HG03103 (cell line): ENCODE measurements around the gene ZEB1.
"Not testable (repeated sequence)": the region's sequence is repeated elsewhere in the genome, so short reads cannot be mapped to it uniquely, and the experiment has no call there.

Source experiments
- ATAC-seq: cut with Tn5 transposase; IDR thresholded peaks from one replicate; pipeline ENCODE4 v1.9.1; 2021; ENCODE audit warnings: low read depth; ENCODE audit not compliant: unreplicated experiment

The ZEB1 gene

GRCh38 chr10:31362023-31362641, 43.1 kb downstream of the ZEB1 start:
- ATAC-seq = no peak

DNA sequence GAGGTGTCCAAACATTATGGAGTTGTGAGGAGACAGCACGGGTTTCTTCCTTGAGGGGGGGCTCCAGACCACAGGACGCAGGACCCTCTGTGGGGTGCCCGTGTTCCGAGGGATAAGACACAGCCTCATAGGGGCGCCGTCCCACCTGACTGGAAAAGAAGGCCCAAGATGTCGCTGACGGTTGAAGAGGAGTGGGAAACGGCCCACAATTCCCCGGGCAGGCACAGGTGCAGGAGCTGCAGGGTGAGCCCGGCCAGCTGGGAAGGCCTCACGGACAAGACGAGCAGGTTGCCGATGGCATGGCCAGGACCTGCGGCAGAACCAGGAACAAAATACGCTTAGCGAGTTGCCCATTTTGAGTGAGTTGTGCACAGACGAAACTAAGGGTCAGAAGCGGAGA, 44.7 kb downstream of the ZEB1 start:
- ATAC-seq = not testable (repeated sequence)

DNA sequence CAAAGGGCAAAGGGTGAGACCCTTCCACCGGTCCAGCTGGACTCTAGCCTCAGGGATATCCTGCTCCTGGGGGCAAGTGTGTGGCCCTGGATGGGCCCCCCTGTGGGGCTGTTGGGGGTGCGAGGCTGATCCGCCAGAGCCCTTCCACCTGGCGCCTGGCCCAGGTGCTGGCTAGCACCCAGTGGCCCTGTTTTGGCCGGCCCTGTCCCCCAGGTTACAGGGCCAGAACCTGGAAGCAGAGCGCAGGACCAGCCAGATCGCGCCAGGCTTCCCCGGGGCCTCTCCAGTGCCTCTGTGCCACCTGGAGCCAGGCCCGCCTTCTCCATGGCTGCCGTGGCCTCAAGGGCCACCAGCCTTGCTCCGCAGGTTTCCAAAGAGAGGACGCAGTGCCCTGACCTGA, 45.2 kb downstream of the ZEB1 start:
- not testable (repeated sequence) for ATAC-seq

DNA sequence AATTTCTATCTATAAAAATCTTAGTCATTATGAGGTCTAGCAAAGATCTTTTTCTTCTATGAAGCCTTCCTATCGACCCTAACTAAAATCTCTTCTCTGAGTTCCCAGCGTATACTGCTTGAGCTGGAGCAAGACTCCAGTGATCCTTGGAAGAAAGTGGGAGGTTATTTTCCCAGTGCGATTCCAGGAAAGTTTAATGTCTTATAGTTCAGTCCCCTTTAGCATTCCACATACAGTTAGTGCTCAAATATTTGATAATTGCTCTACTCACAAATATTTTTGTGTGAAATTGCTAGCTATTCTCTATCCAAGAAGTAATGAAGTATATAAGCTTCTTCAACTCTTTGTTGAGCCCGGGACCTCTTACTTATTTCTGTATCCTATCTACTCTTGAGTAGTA, 47.7 kb downstream of the ZEB1 start:
- no peak for ATAC-seq

GRCh38 chr10:31368724-31369123, 49.7 kb downstream of the ZEB1 start:
- ATAC-seq = no peak

DNA sequence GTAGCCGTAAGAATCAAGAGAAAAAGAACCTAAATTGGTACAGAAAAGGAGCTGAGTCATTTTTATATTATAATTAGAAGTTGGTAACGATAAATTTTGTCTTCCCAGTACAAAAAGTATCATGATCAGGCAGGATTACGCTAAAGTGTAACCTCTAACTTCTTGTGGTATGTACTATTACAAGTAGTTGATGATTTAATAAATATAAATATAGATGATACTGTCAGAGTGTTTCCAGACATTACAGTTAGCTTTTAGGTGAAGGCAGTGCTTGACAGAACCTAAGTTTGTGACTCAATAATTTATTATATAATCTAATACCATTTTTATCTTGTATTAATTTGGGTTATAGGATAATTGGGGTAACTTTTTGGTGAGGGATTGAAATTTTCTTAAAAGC, 53.4 kb downstream of the ZEB1 start:
- ATAC-seq = no peak

DNA sequence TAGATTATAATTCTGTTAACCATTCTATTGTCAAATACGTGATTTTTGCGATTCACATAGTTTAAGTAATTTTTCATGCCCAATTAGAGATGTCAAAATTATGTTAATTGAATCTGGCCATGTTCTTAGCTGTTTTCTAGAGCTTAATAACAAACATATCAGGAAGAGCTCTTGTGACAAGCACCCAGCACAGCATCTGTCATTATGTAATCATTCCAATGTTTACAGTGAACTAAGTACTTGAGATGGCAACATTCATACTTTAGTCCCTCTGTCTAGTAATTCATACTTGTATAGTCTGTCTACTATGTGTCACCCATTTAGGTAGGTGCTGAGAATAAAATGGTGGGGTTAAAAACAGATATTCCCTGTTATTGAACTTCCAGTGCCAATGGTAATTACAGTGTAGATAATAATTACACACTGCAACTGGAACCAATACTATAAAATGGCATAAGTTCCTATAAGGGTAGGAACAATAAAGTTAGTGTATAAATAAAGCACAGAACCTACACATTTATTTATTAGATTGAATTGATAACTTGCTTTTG, 55.2 kb downstream of the ZEB1 start:
- ATAC-seq = no peak

- ATAC-seq = no peak
Measured at GRCh38 chr10:31381171-31381570, 62.2 kb downstream of the ZEB1 start.

- no peak for ATAC-seq
Measured at GRCh38 chr10:31381766-31382316, 62.8 kb downstream of the ZEB1 start.

GRCh38 chr10:31383810-31384588, 65.0 kb downstream of the ZEB1 start:
- ATAC-seq = peak; percentile 95

- ATAC-seq = peak; percentile 26
Measured at GRCh38 chr10:31384589-31384949, 65.6 kb downstream of the ZEB1 start.

DNA sequence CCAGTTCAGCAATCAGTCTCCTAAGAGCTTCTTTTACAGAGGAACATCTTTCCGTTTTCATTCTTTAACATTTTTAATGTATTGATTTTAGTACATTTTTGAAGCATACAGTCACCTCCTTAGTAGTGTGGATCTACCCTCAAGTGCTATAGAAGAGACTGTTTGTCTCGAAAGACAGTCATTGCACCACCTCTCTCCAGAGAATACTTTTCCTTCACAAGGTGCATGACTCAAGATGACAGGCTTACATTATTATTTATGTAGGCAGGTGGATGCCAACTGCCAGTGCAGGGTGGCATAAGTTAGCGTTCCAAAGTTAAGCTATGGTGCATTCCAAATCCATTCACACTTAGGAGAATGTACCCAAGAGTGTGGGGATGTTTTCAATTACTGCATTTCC, 71.8 kb downstream of the ZEB1 start:
- ATAC-seq = no peak

- no peak for ATAC-seq
Measured at GRCh38 chr10:31393844-31394243, 74.8 kb downstream of the ZEB1 start.

DNA sequence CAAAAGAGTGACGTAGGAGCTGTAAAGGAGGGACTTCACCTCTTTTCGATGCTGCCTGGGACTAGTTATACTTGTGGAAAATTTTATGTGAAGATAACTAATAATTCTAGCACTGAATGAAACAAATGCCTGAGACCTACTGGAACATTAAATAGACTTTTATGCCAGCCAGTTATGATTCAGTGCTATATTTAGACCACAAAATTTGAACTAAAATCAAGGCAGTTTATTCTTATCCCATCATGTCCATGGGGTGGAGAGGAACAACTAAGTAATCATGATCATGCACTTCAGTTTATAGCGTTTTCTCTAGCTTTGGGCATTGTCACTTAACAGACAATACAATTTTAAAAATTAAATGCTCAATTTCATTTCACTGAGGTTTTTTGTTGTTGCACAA, 76.7 kb downstream of the ZEB1 start:
- no peak for ATAC-seq

DNA sequence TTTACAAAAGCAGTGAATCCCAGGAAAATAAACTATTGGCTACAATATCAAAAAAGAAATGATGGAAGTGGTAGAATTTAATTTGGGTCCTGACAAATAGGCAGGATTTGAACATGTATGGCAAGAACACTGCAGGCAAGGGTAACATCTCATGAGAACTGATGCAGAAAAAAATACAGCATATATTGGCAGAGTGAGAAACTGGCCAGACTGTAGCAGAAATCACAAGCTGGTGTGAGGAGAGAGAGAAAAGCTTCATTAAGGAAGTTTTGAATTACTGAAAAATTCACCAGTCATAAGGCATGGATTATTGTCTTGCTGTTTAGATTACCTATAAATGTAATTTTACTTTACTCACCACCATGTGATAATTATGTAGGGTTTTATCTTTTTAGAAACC, 77.4 kb downstream of the ZEB1 start:
- no peak for ATAC-seq

DNA sequence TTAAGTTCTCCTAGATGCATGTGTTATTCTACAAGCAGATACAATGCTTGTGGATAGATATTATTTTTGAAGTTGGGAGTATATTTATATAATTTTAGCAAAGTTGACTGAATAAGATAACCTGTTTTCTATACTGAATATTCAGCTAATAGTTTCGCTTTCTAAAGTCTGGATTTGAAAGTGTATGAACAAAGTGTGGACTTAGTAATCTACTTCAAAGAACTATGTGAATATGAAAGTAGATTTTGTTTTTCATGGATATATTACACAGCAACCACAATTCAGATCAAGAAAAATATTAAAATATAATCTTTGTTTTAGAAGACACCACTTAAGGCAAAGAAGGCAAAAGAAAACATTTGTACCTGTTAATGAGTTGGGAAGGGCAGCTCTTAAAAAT, 78.8 kb downstream of the ZEB1 start:
- no peak for ATAC-seq

GRCh38 chr10:31399171-31399570, 80.2 kb downstream of the ZEB1 start:
- no peak for ATAC-seq

- ATAC-seq = no peak
Measured at GRCh38 chr10:31399631-31400030, 80.6 kb downstream of the ZEB1 start.

- no peak for ATAC-seq
Measured at GRCh38 chr10:31401287-31401686, 82.3 kb downstream of the ZEB1 start.

DNA sequence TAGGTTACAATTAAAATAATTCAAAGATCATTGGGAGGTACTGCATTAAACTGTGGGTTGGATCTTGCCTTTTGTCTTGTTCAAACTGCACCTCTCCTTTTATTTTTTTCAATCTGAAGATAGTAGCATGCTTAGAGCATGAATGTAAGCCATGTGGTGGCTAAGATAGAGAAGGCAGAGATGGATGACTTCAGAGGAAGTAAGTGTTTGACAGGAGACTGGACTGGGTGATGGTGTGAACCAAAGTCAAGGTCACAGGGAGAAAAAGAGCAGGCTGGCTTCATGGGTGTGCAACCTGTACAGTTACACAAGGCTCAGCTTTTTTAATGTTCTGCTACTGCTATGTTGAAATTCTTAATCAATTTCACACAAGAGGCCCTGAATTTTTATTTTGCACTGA, 85.6 kb downstream of the ZEB1 start:
- no peak for ATAC-seq

DNA sequence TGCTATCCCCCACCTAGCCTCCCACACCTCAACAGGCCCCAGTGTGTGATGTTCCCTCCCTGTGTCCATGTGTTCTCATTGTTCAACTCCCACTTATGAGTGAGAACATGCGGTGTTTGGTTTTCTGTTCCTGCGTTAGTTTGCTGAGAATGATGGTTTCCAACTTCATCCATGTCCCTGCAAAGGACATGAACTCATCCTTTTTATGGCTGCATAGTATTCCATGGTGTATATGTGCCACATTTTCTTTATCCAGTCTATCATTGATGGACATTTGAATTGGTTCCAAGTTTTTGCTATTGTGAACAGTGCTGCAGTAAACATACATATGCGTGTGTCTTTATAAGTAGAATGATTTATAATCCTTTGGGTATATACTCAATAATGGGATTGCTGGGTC, 86.8 kb downstream of the ZEB1 start:
- ATAC-seq = not testable (repeated sequence)

GRCh38 chr10:31412397-31412796, 93.4 kb downstream of the ZEB1 start:
- ATAC-seq = not testable (repeated sequence)
